CD8-positive, alpha-beta memory T cell (primary cell): ENCODE measurements around the gene ARHGAP9. TPM values are rescaled to one million over a fixed set of nuclear protein-coding genes. Genes with fewer than 3 reads are reported as not detected.
A peak's percentile ranks its signal among the peaks of the same experiment; 100 is the strongest.

Experiments
- CTCF ChIA-PET: fragments of 350-600 bp; sonication (Branson Sonifier 250); formaldehyde crosslinking; loops from one replicate; lab custom pipeline; 2021; ENCODE audit warnings: antibody characterized with exemption; lab: Charles Lee
- POLR2A ChIA-PET: fragments of 350-600 bp; sonication (Branson Sonifier 250); formaldehyde crosslinking; loops from one replicate; lab custom pipeline; 2021; ENCODE audit warnings: antibody characterized with exemption; lab: Charles Lee
- DNase-seq, 5 donors: peaks; one replicate each; pipeline versions ENCODE4 v3.0.0 to v3.0.0-alpha.2; 2020 to 2022; ENCODE audit warnings: mixed read lengths in 1 of 5
- H3K27ac ChIP-seq: one replicate; pipeline ENCODE4 v1.7.0; 2013; ENCODE audit warnings: low read depth, mild to moderate bottlenecking, low read length, moderate library complexity
- H3K27me3 ChIP-seq: 2 replicates; pipeline ENCODE4 v1.7.0; 2013; ENCODE audit warnings: low read length, mild to moderate bottlenecking; ENCODE audit not compliant: insufficient read depth, poor library complexity, severe bottlenecking
- H3K36me3 ChIP-seq: 2 replicates; pipeline ENCODE4 v1.7.0; 2013; ENCODE audit warnings: mild to moderate bottlenecking, low read length, moderate library complexity; ENCODE audit not compliant: insufficient read depth
- H3K4me1 ChIP-seq: 2 replicates; pipeline ENCODE4 v1.7.0; 2013; ENCODE audit warnings: mild to moderate bottlenecking, low read length, moderate library complexity; ENCODE audit not compliant: insufficient read depth
- H3K4me3 ChIP-seq: 2 replicates; pipeline ENCODE4 v1.7.0; 2013; ENCODE audit warnings: mild to moderate bottlenecking, low read length
- H3K9me3 ChIP-seq: 2 replicates; pipeline ENCODE4 v1.7.0; 2013; ENCODE audit warnings: mild to moderate bottlenecking, low read length
- H3K27ac Mint-ChIP-seq, 8 donors: one replicate each; pipeline ENCODE4 v1.8.0; 2020 to 2021; ENCODE audit warnings: mixed read lengths in 8 of 8, mild to moderate bottlenecking in 6 of 8, inconsistent platforms in 3 of 8, moderate library complexity in 3 of 8
- H3K27me3 Mint-ChIP-seq, 2 donors: one replicate each; pipeline ENCODE4 v1.8.0; 2020 to 2021; ENCODE audit warnings: mixed read lengths in 2 of 2, mild to moderate bottlenecking in 1 of 2, moderate library complexity in 1 of 2
- H3K36me3 Mint-ChIP-seq, 3 donors: one replicate each; pipeline ENCODE4 v1.8.0; 2020 to 2021; ENCODE audit warnings: mixed read lengths in 3 of 3, inconsistent platforms in 1 of 3, mild to moderate bottlenecking in 1 of 3
- H3K4me1 Mint-ChIP-seq, 3 donors: one replicate each; pipeline ENCODE4 v1.8.0; 2020 to 2021; ENCODE audit warnings: mixed read lengths in 3 of 3, inconsistent platforms in 1 of 3, mild to moderate bottlenecking in 1 of 3
- H3K4me3 Mint-ChIP-seq, 7 donors: one replicate each; pipeline ENCODE4 v1.8.0; 2020 to 2021; ENCODE audit warnings: mixed read lengths in 7 of 7, mild to moderate bottlenecking in 6 of 7, moderate library complexity in 4 of 7, inconsistent platforms in 2 of 7
- H3K9me3 Mint-ChIP-seq, 5 donors: one replicate each; pipeline ENCODE4 v1.8.0; 2020 to 2022; ENCODE audit warnings: mixed read lengths in 5 of 5, mild to moderate bottlenecking in 3 of 5, moderate library complexity in 2 of 5, inconsistent platforms in 1 of 5
- polyA plus RNA-seq: library from polyadenylated mRNA; unstranded; fragments of 300-500 nt; fragmentation: Illumina TruSeq; gene quantifications from one replicate; pipeline ENCODE4 v1.2.3, GENCODE V29; 2021
- total RNA-seq, 2 experiments: library from RNA; stranded (reverse); gene quantifications; one replicate each; pipeline ENCODE4 v1.2.3, GENCODE V29; 2021

ARHGAP9 gene
- total and polyA plus RNA-seq, 3 experiments from 2014 or later, result 116 to 181 (median 121) TPM

GRCh38 chr12:57477710-57478681 is 1.7 kb downstream of the ARHGAP9 start:
- peak; percentile 46 to 79 (median 60) for DNase-seq
- Histone ChIP-seq H3K27me3 (no peaks in the 10 kb centered on the region), H3K27ac (peak overlapping the region; percentile 85), H3K9me3 (no peaks in the 10 kb centered on the region), H3K36me3 (peaks cover 19% of the 10 kb centered on the region), H3K4me3 (peak overlapping the region; percentile 71), H3K4me1 (peaks cover 74% of the 10 kb centered on the region)
- ChIA-PET POLR2A (interaction anchor here (0.6 to 2.6 kb wide), 13 partner anchors 8 to 69 kb away, joined by 3 to 20 read pairs (median 4); partner anchors contain the start of genes DCTN2, DDIT3, GLI1 and MARS1), CTCF (interaction anchor here (0.7 to 10.4 kb wide), 10 partner anchors 11 to 263 kb away, joined by 3 to 167 read pairs (median 5); partner anchors contain the start of genes DDIT3, GLI1 and MARS1)
- Mint-ChIP-seq H3K9me3 (no peaks in the 10 kb centered on the region), H3K27ac (peak overlapping the region; percentile 99 to 100 (median 100)), H3K36me3 (peaks cover 9 to 49% (median 18%) of the 10 kb centered on the region in 3 donors), H3K4me3 (peak overlapping the region; percentile 85 to 99 (median 98)), H3K27me3 (peaks cover 0 to 3% of the 10 kb centered on the region in 2 donors), H3K4me1 (peaks cover 74 to 82% (median 81%) of the 10 kb centered on the region in 3 donors)

- H3K4me3 ChIP-seq, result peak overlapping the region; percentile 71
- ChIA-PET CTCF (interaction anchor here (0.7 to 10.4 kb wide), 13 partner anchors 11 to 264 kb away, joined by 3 to 167 read pairs (median 5); partner anchors contain the start of genes DDIT3, GLI1, INHBE and MARS1), POLR2A (interaction anchor here (0.6 to 2.3 kb wide), 12 partner anchors 9 to 70 kb away, joined by 3 to 13 read pairs (median 4); partner anchors contain the start of genes DCTN2, DDIT3, GLI1 and MARS1)
- peaks cover 27% of the 10 kb centered on the region for H3K36me3 ChIP-seq
- H3K27me3 Mint-ChIP-seq, result peaks cover 0 to 3% of the 10 kb centered on the region in 2 donors
- H3K4me3 Mint-ChIP-seq, result peak overlapping the region; percentile 85 to 99 (median 98)
- no peaks in the 10 kb centered on the region for H3K9me3 Mint-ChIP-seq
- peaks cover 80 to 89% (median 88%) of the 10 kb centered on the region in 3 donors for H3K4me1 Mint-ChIP-seq
- H3K27me3 ChIP-seq, result no peaks in the 10 kb centered on the region
- peaks cover 9 to 57% (median 19%) of the 10 kb centered on the region in 3 donors for H3K36me3 Mint-ChIP-seq
- peak overlapping the region; percentile 85 for H3K27ac ChIP-seq
- no peaks in the 10 kb centered on the region for H3K9me3 ChIP-seq
- H3K4me1 ChIP-seq, result peaks cover 83% of the 10 kb centered on the region
- peak overlapping the region; percentile 99 to 100 (median 100) for H3K27ac Mint-ChIP-seq
- DNase-seq, result peak in 2 of 5 donors; percentile 29 to 63
Observed at GRCh38 chr12:57476993-57477709, 2.5 kb downstream of the ARHGAP9 start.

GRCh38 chr12:57476162-57476992 is 3.3 kb downstream of the ARHGAP9 start:
- peaks cover 79 to 92% (median 85%) of the 10 kb centered on the region in 3 donors for H3K4me1 Mint-ChIP-seq
- ChIA-PET POLR2A (interaction anchor here (1.1 to 2.3 kb wide), 6 partner anchors 10 to 70 kb away, joined by 3 to 13 read pairs (median 7); partner anchors contain the start of genes DCTN2, DDIT3, GLI1 and MARS1), CTCF (interaction anchor here (1.0 to 10.4 kb wide), 11 partner anchors 12 to 144 kb away, joined by 3 to 167 read pairs (median 5); partner anchors contain the start of genes DDIT3, GLI1, INHBE and MARS1)
- DNase-seq, result peak; percentile 60 to 83 (median 72)
- peak overlapping the region; percentile 85 to 99 (median 98) for H3K4me3 Mint-ChIP-seq
- Histone ChIP-seq H3K4me1 (peaks cover 86% of the 10 kb centered on the region), H3K27ac (peak overlapping the region; percentile 85), H3K4me3 (peak overlapping the region; percentile 71), H3K27me3 (no peaks in the 10 kb centered on the region), H3K9me3 (no peaks in the 10 kb centered on the region), H3K36me3 (peaks cover 35% of the 10 kb centered on the region)
- no peaks in the 10 kb centered on the region for H3K9me3 Mint-ChIP-seq
- peak overlapping the region; percentile 99 to 100 (median 100) for H3K27ac Mint-ChIP-seq
- peaks cover 9 to 64% (median 19%) of the 10 kb centered on the region in 3 donors for H3K36me3 Mint-ChIP-seq
- H3K27me3 Mint-ChIP-seq, result peaks cover 0 to 3% of the 10 kb centered on the region in 2 donors

GRCh38 chr12:57475271-57476161 is 4.2 kb downstream of the ARHGAP9 start:
- Histone ChIP-seq H3K36me3 (peaks cover 41% of the 10 kb centered on the region), H3K9me3 (no peaks in the 10 kb centered on the region), H3K4me3 (peak overlapping the region; percentile 71), H3K27ac (peak overlapping the region; percentile 28), H3K4me1 (peaks cover 86% of the 10 kb centered on the region), H3K27me3 (no peaks in the 10 kb centered on the region)
- Mint-ChIP-seq H3K36me3 (peaks cover 9 to 71% (median 19%) of the 10 kb centered on the region in 3 donors), H3K4me1 (peaks cover 75 to 89% (median 81%) of the 10 kb centered on the region in 3 donors), H3K27ac (peak overlapping the region in 7 of 8 donors; percentile 63 to 100 (median 99)), H3K9me3 (no peaks in the 10 kb centered on the region), H3K4me3 (peak overlapping the region; percentile 85 to 99 (median 98)), H3K27me3 (peaks cover 0 to 3% of the 10 kb centered on the region in 2 donors)
- DNase-seq, result no peak
- ChIA-PET CTCF (interaction anchor here (1.0 to 10.4 kb wide), 11 partner anchors 13 to 262 kb away, joined by 3 to 167 read pairs (median 4); partner anchors contain the start of genes DDIT3, GLI1, INHBE and MARS1), POLR2A (interaction anchor here (2.3 kb wide), 1 partner anchor 45 kb away, joined by 13 read pairs; the partner anchor contains the start of gene DDIT3)

- ChIA-PET CTCF (interaction anchor here (1.3 to 10.4 kb wide), 6 partner anchors 14 to 261 kb away, joined by 3 to 167 read pairs (median 4); partner anchors contain the start of genes DDIT3, GLI1 and INHBE), POLR2A (no interaction called here)
- DNase-seq, result no peak
- Mint-ChIP-seq H3K27ac (peak overlapping the region; percentile 63 to 92 (median 86)), H3K4me1 (peaks cover 69 to 85% (median 75%) of the 10 kb centered on the region in 3 donors), H3K4me3 (peak overlapping the region; percentile 59 to 90 (median 78)), H3K9me3 (no peaks in the 10 kb centered on the region), H3K36me3 (peaks cover 9 to 78% (median 19%) of the 10 kb centered on the region in 3 donors), H3K27me3 (peaks cover 0 to 3% of the 10 kb centered on the region in 2 donors)
- H3K27ac ChIP-seq, result no peak overlapping the region
- peaks cover 41% of the 10 kb centered on the region for H3K36me3 ChIP-seq
- no peak overlapping the region for H3K4me3 ChIP-seq
- peaks cover 82% of the 10 kb centered on the region for H3K4me1 ChIP-seq
- no peaks in the 10 kb centered on the region for H3K27me3 ChIP-seq
- no peaks in the 10 kb centered on the region for H3K9me3 ChIP-seq
Observed at GRCh38 chr12:57474862-57475261, 4.8 kb downstream of the ARHGAP9 start.

- Histone ChIP-seq H3K4me3 (no peak overlapping the region), H3K36me3 (peaks cover 43% of the 10 kb centered on the region), H3K9me3 (no peaks in the 10 kb centered on the region), H3K27me3 (no peaks in the 10 kb centered on the region), H3K4me1 (peaks cover 78% of the 10 kb centered on the region), H3K27ac (no peak overlapping the region)
- Mint-ChIP-seq H3K4me1 (peaks cover 64 to 84% (median 74%) of the 10 kb centered on the region in 3 donors), H3K36me3 (peaks cover 9 to 82% (median 19%) of the 10 kb centered on the region in 3 donors), H3K4me3 (peak overlapping the region; percentile 59 to 90 (median 78)), H3K9me3 (no peaks in the 10 kb centered on the region), H3K27ac (peak overlapping the region in 7 of 8 donors; percentile 63 to 92 (median 87)), H3K27me3 (peaks cover 0 to 1% of the 10 kb centered on the region in 2 donors)
- ChIA-PET CTCF (interaction anchor here (1.3 to 10.4 kb wide), 6 partner anchors 14 to 261 kb away, joined by 3 to 167 read pairs (median 4); partner anchors contain the start of genes DDIT3, GLI1 and INHBE), POLR2A (no interaction called here)
- no peak for DNase-seq
Observed at GRCh38 chr12:57474430-57474829, 5.2 kb downstream of the ARHGAP9 start.
